K562 (cell line): ENCODE data around the gene PRPS2. TPM values are rescaled to one million over a fixed set of nuclear protein-coding genes. Genes with fewer than 3 reads are reported as not detected.

Experiments used
- ATAC-seq: fragments of 200-7000 bp; cut with Tn5 transposase; 3 replicates; pipeline ENCODE4 v1.9.1; 2020; ENCODE audit warnings: moderate library complexity
- BruUV-seq: library from RNA; stranded (reverse); fragments of 400-500 nt; replicated peaks from 2 replicates; lab custom pipeline; 2021; lab: Mats Ljungman, UMichigan
- CTCF ChIA-PET: fragments of 300-600 bp; formaldehyde crosslinking; extraction: SDS; loops from one replicate; lab custom pipeline; 2021; ENCODE audit warnings: low intra/inter-chr PET ratio; lab: Yijun Ruan, JAX
- POLR2A ChIA-PET: fragments of 300-600, 350-650 bp; sonication (Branson Sonifier 250); formaldehyde crosslinking; extraction: SDS; loops from one replicate; lab custom pipeline; 2021; ENCODE audit warnings: antibody characterized with exemption, inconsistent platforms; lab: Yijun Ruan, JAX
- DNase-seq, 4 experiments: peaks; one replicate each; pipeline versions ENCODE4 v3.0.0 to v3.0.0-alpha.2; 2011 to 2018; ENCODE audit warnings: low spot score in 3 of 4, mixed read lengths in 3 of 4; ENCODE audit errors: extremely low read depth in 1 of 4
- FAIRE-seq: peaks from 2 replicates; lab custom pipeline; 2011; peaks lifted over from hg19 to GRCh38; lab: Jason Lieb, UNC
- H2AFZ ChIP-seq: 2 replicates; pipeline ENCODE4 v1.6.0; 2011; ENCODE audit warnings: low read depth, low read length, control low read depth, inconsistent platforms
- H3K27ac ChIP-seq: fragments of 200-600 bp; 3 replicates; pipeline ENCODE4 v1.8.0; 2011; ENCODE audit warnings: low read depth, mild to moderate bottlenecking, control low read depth, inconsistent platforms, low read length, moderate library complexity, mixed read lengths; ENCODE audit errors: extremely low read depth
- H3K27me3 ChIP-seq, 2 experiments: fragments of 300-600 bp in 1 of 2; 2 replicates in 1 of 2; 3 replicates in 1 of 2; pipeline versions ENCODE4 v1.6.0 to v1.8.0; 2011; ENCODE audit warnings: inconsistent platforms in 2 of 2, low read length in 2 of 2, mild to moderate bottlenecking in 1 of 2, mixed read lengths in 1 of 2, moderate library complexity in 1 of 2; ENCODE audit not compliant: control insufficient read depth in 2 of 2, insufficient read depth in 2 of 2
- H3K36me3 ChIP-seq: fragments of 300-600 bp; 3 replicates; pipeline ENCODE4 v1.8.0; 2011; ENCODE audit warnings: mild to moderate bottlenecking, low read length, inconsistent platforms; ENCODE audit not compliant: control insufficient read depth, insufficient read depth
- H3K4me1 ChIP-seq, 2 experiments: fragments of 200-600 bp in 1 of 2; replicated peaks in 1 of 2; 2 replicates in 1 of 2; 3 replicates in 1 of 2; pipeline versions ENCODE4 v1.5.1 to v1.8.0; 2011; ENCODE audit warnings: inconsistent platforms in 2 of 2, low read length in 2 of 2, mild to moderate bottlenecking in 1 of 2, mixed read lengths in 1 of 2, moderate library complexity in 1 of 2; ENCODE audit not compliant: control insufficient read depth in 2 of 2, insufficient read depth in 2 of 2
- H3K4me2 ChIP-seq: 2 replicates; pipeline ENCODE4 v1.6.1; 2011; ENCODE audit warnings: low read length, control low read depth, inconsistent platforms, mixed read lengths; ENCODE audit not compliant: insufficient read depth
- H3K4me3 ChIP-seq: fragments of 200-600 bp; sonication (generic), shearing (Covaris generic); 2 replicates; pipeline ENCODE4 v1.5.1; 2016; ENCODE audit warnings: control low read depth, inconsistent platforms
- H3K79me2 ChIP-seq: fragments of 200-600 bp; 3 replicates; pipeline ENCODE4 v1.8.0; 2011; ENCODE audit warnings: low read length, inconsistent platforms; ENCODE audit not compliant: control insufficient read depth, insufficient read depth
- H3K9ac ChIP-seq, 2 experiments: 2 replicates each; pipeline versions ENCODE4 v1.6.0 to v1.6.1; 2011; ENCODE audit warnings: low read depth in 2 of 2, low read length in 2 of 2, control low read depth in 1 of 2, inconsistent platforms in 1 of 2, mild to moderate bottlenecking in 1 of 2, mixed read lengths in 1 of 2; ENCODE audit not compliant: insufficient read depth in 1 of 2
- H3K9me1 ChIP-seq: one replicate; pipeline ENCODE4 v1.6.0; 2011; ENCODE audit warnings: inconsistent platforms, mild to moderate bottlenecking, low read length, moderate library complexity; ENCODE audit not compliant: control insufficient read depth, insufficient read depth
- H3K9me3 ChIP-seq: replicated peaks from 2 replicates; pipeline ENCODE4 v1.5.1; 2011; ENCODE audit warnings: low read depth, low read length, inconsistent platforms; ENCODE audit not compliant: control insufficient read depth, insufficient read depth
- H4K20me1 ChIP-seq: replicated peaks from 2 replicates; pipeline ENCODE4 v1.6.1; 2011; ENCODE audit warnings: low read length, inconsistent platforms, mixed read lengths; ENCODE audit not compliant: control insufficient read depth, insufficient read depth
- ARID4B ChIP-seq: sonication (generic); formaldehyde crosslinking; IDR thresholded peaks from 2 replicates; pipeline ENCODE4 v1.8.0; 2022; ENCODE audit warnings: mild to moderate bottlenecking, missing genetic modification reagents
- BMI1 ChIP-seq: fragments of 150-350 bp; IDR thresholded peaks from 2 replicates; pipeline ENCODE4 v1.6.1; 2014; ENCODE audit warnings: low read length
- CEBPB ChIP-seq: fragments of 450-650 bp; IDR thresholded peaks from 2 replicates; pipeline ENCODE4 v1.6.1; 2016; ENCODE audit warnings: missing genetic modification characterization, missing compliant biosample characterization
- IRF9 ChIP-seq: fragments of 450-650 bp; IDR thresholded peaks from 2 replicates; pipeline ENCODE4 v1.6.1; 2016; ENCODE audit warnings: missing biosample characterization, missing genetic modification characterization
- RAD51 ChIP-seq: fragments of 450-650 bp; IDR thresholded peaks from 2 replicates; pipeline ENCODE4 v1.7.1; 2016; ENCODE audit warnings: low read depth, mild to moderate bottlenecking, borderline replicate concordance
- SMARCC2 ChIP-seq: fragments of 450-650 bp; IDR thresholded peaks from 2 replicates; pipeline ENCODE4 v1.6.1; 2017; ENCODE audit warnings: antibody characterized with exemption, moderate library complexity, mild to moderate bottlenecking, low read depth
- SRSF3 ChIP-seq: fragments of 200-400 bp; formaldehyde crosslinking; IDR thresholded peaks from 2 replicates; pipeline ENCODE4 v1.6.1; 2016; ENCODE audit warnings: mild to moderate bottlenecking, low read length, moderate library complexity; ENCODE audit not compliant: insufficient read depth
- STAT6 ChIP-seq: sonication (generic); formaldehyde crosslinking; IDR thresholded peaks from 2 replicates; pipeline ENCODE4 v1.8.1; 2023; ENCODE audit warnings: mild to moderate bottlenecking, missing genetic modification reagents
- TCF7 ChIP-seq: sonication (generic); IDR thresholded peaks from 2 replicates; pipeline ENCODE4 v1.6.1; 2016; ENCODE audit warnings: antibody characterized with exemption, borderline replicate concordance
- TEAD1 ChIP-seq, 2 experiments: fragments of 450-650 bp in 1 of 2; sonication (generic) in 1 of 2; formaldehyde crosslinking; IDR thresholded peaks; 2 replicates each; pipeline versions ENCODE4 v1.4.0 to v1.8.0; 2020 to 2022; ENCODE audit warnings: mild to moderate bottlenecking in 2 of 2, missing genetic modification reagents in 1 of 2
- ZHX1 ChIP-seq: fragments of 150-350 bp; conservative IDR thresholded peaks from 2 replicates; pipeline ENCODE4 v1.6.1; 2014; ENCODE audit warnings: low read length
- ZSCAN32 ChIP-seq: fragments of 450-650 bp; formaldehyde crosslinking; IDR thresholded peaks from 2 replicates; pipeline ENCODE4 v1.4.0; 2020; ENCODE audit warnings: mild to moderate bottlenecking, moderate library complexity
- WGBS: fragments of 100-300 bp; shearing (Covaris generic); methylation state at CpG from one replicate; pipeline ENCODE4 v1.1.6; 2016; ENCODE audit warnings: low coverage, mixed read lengths; ENCODE audit not compliant: insufficient coverage; ENCODE audit errors: missing lambda C conversion rate; 5-methylcytosine and 5-hydroxymethylcytosine counted together
- in situ Hi-C: fragments of 300-500 bp; cut with MboI; formaldehyde crosslinking; loops from 4 replicates; pipeline ENCODE4 v1.15.0; 2018; ENCODE audit warnings: inconsistent platforms, mixed read lengths
- intact Hi-C: fragments of 100-400 bp; cut with micrococcal nuclease; formaldehyde crosslinking; loops from 2 replicates; pipeline ENCODE4 v1.14.2; 2022
- polyA plus RNA-seq, 8 experiments: library from polyadenylated mRNA; depleted of rRNA in 4 of 8; stranded (reverse) in 5 of 8; unstranded in 3 of 8; fragments of >200 nt; fragmentation: Nextera tagmentation in 2 of 8; fragmentation: Illumina TruSeq in 1 of 8; extraction: Ambion mirVana in 2 of 8; extraction: Trizol in 1 of 8; gene quantifications; 2 replicates each; pipeline versions ENCODE4 v1.2.1 to v1.2.3, GENCODE V29; 2011 to 2014; ENCODE audit warnings: inconsistent platforms in 1 of 8, missing spikeins in 1 of 8
- total RNA-seq, 7 experiments: library from RNA; depleted of rRNA in 6 of 7; stranded (reverse); fragments of >200 nt in 6 of 7; fragmentation: Illumina TruSeq in 2 of 7; extraction: Trizol in 2 of 7; gene quantifications; 2 replicates each; pipeline versions ENCODE4 v1.2.1 to v1.2.3, GENCODE V29; 2011 to 2021; ENCODE audit warnings: low replicate concordance in 1 of 7

PRPS2 gene
- total and polyA plus RNA-seq, 9 of the 15 experiments (the other 6 are each of a cell fraction or from before 2014, with no cell fraction given) = 50.3 to 85.0 (median 62.1) TPM

GRCh38 chrX:12865359-12865758, 74.1 kb downstream of the PRPS2 start:
- CTCF ChIA-PET = no interaction called here
- intact Hi-C loops (no loop called here), in situ Hi-C loops (no loop called here)
- 5% methylated on average over 5 of the region's 7 CpGs for WGBS
- Histone ChIP-seq H3K79me2 (no peaks in the 10 kb centered on the region), H3K4me1 (no peaks in the 10 kb centered on the region; a peak in 1 of 5 replicates), H3K27ac (no peak overlapping the region), H4K20me1 (no peaks in the 10 kb centered on the region), H3K9me1 (no peaks in the 10 kb centered on the region), H3K36me3 (no peaks in the 10 kb centered on the region), H3K9me3 (no peaks in the 10 kb centered on the region), H3K9ac (no peak overlapping the region), H3K4me3 (no peak overlapping the region), H3K27me3 (no peaks in the 10 kb centered on the region), H2AFZ (no peak overlapping the region), H3K4me2 (no peak overlapping the region)
- FAIRE-seq (no peak), DNase-seq (no peak), ATAC-seq (no peak; the same call in 2 of the 3 replicates)
- POLR2A ChIA-PET = no interaction called here
- no TSS peak for BruUV-seq
- TF ChIP-seq TEAD1 (CRISPR knock-in tag; IDR thresholded peaks at IDR 0.05) (no peak), STAT6 (CRISPR knock-in tag) (no peak), ZHX1 (no peak), IRF9 (tag) (0 out of 2 replicates have a peak, but pooled peaks have one; percentile 44), BMI1 (no peak), ARID4B (CRISPR knock-in tag) (no peak), CEBPB (tag) (peak; percentile 71), ZSCAN32 (peak; percentile 76; the same call in 1 of the 2 replicates), TCF7 (no peak), RAD51 (no peak), SRSF3 (no peak), SMARCC2 (no peak)
